Measurements from ENCODE around the gene MACROD2.

GRCh38 chr20:14523090-14523489 lies 527.8 kb downstream of the MACROD2 start:
- TF ChIP-seq ZXDB (tag by site-specific recombination; IDR thresholded peaks at IDR 0.05) (no peak), ZNF26 (tag by site-specific recombination; IDR thresholded peaks at IDR 0.05) (no peak), ZNF302 (tag by site-specific recombination; IDR thresholded peaks at IDR 0.05; ENCODE audit: low read depth) (no peak), ZSCAN5A (tag by site-specific recombination; IDR thresholded peaks at IDR 0.05) (no peak), KLF17 (tag by site-specific recombination; IDR thresholded peaks at IDR 0.05) (no peak)
- TF ChIP-seq, protein P1, sequence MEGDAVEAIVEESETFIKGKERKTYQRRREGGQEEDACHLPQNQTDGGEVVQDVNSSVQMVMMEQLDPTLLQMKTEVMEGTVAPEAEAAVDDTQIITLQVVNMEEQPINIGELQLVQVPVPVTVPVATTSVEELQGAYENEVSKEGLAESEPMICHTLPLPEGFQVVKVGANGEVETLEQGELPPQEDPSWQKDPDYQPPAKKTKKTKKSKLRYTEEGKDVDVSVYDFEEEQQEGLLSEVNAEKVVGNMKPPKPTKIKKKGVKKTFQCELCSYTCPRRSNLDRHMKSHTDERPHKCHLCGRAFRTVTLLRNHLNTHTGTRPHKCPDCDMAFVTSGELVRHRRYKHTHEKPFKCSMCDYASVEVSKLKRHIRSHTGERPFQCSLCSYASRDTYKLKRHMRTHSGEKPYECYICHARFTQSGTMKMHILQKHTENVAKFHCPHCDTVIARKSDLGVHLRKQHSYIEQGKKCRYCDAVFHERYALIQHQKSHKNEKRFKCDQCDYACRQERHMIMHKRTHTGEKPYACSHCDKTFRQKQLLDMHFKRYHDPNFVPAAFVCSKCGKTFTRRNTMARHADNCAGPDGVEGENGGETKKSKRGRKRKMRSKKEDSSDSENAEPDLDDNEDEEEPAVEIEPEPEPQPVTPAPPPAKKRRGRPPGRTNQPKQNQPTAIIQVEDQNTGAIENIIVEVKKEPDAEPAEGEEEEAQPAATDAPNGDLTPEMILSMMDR (tag by site-specific recombination; IDR thresholded peaks at IDR 0.05), result no peak
